ENCODE data around the gene HERC6.

- TF ChIP-seq CTCF (conservative IDR thresholded peaks at IDR 0.05; ENCODE audit: low read length) = no peak
- TF ChIP-seq EZH2phosphoT487 (IDR thresholded peaks at IDR 0.05; ENCODE audit: borderline replicate concordance) = no peak
Measured at GRCh38 chr4:88441696-88442095, 63.0 kb downstream of the HERC6 start.
